Thyroid gland (tissue), 4 donors: ENCODE results near the gene ANTXR1. TPM values are rescaled to one million over a fixed set of nuclear protein-coding genes. Genes with fewer than 3 reads are reported as not detected.

Experiments used
- DNase-seq, 2 donors: peaks; one replicate each; pipeline ENCODE4 v3.0.0-alpha.2; 2019
- H3K27ac ChIP-seq, 3 donors: fragments of 200-600 bp; sonication (generic); 1 replicate in 2 of 3; 2 replicates in 1 of 3; pipeline ENCODE4 v1.5.1; 2016 to 2019; ENCODE audit warnings: mild to moderate bottlenecking in 1 of 3, moderate library complexity in 1 of 3
- H3K27me3 ChIP-seq: fragments of 200-600 bp; sonication (generic); one replicate; pipeline ENCODE4 v1.5.1; 2019
- H3K36me3 ChIP-seq, 2 donors: fragments of 200-600 bp; sonication (generic); one replicate each; pipeline ENCODE4 v1.5.1; 2016 to 2019
- H3K4me1 ChIP-seq, 2 donors: fragments of 200-600 bp; sonication (generic); one replicate each; pipeline ENCODE4 v1.5.1; 2017 to 2019
- H3K4me3 ChIP-seq, 3 donors: fragments of 200-600 bp; sonication (generic); replicated peaks in 1 of 3; 1 replicate in 2 of 3; 2 replicates in 1 of 3; pipeline ENCODE4 v1.5.1; 2016; ENCODE audit warnings: mild to moderate bottlenecking in 1 of 3
- H3K9me3 ChIP-seq: fragments of 200-600 bp; sonication (generic); one replicate; pipeline ENCODE4 v1.5.1; 2017
- POLR2A ChIP-seq, 2 donors: fragments of 450-650 bp; IDR thresholded peaks; one replicate each; pipeline ENCODE4 v1.6.1; 2017; ENCODE audit warnings: antibody characterized with exemption in 2 of 2, mild to moderate bottlenecking in 2 of 2, moderate library complexity in 1 of 2
- WGBS, 2 donors: methylation state at CpG; one replicate each; pipeline ENCODE4 v1.1.5; 2017; 5-methylcytosine and 5-hydroxymethylcytosine counted together
- intact Hi-C: fragments of 100-400 bp; cut with DNase I; formaldehyde crosslinking; loops from one replicate; pipeline ENCODE4 v1.15.1; 2023
- total RNA-seq, 4 donors: library from RNA; depleted of rRNA; stranded (reverse); fragments of >200 nt; gene quantifications; one replicate each; pipeline ENCODE4 v1.2.3, GENCODE V29; 2016
- TF ChIP-seq, protein P1 (sequence below), 6 experiments: fragments of 200-600 bp in 3 of 6; fragments of 450-650 bp in 3 of 6; sonication (generic) in 3 of 6; IDR thresholded peaks; one replicate each; pipeline ENCODE4 v1.5.1; 2016 to 2019; ENCODE audit warnings: antibody characterized with exemption in 6 of 6, mild to moderate bottlenecking in 2 of 6, inconsistent platforms in 1 of 6, moderate library complexity in 1 of 6

ANTXR1 gene
- total RNA-seq, 4 donors from 2014 or later: 56.4 to 103 (median 79.3) TPM

DNA sequence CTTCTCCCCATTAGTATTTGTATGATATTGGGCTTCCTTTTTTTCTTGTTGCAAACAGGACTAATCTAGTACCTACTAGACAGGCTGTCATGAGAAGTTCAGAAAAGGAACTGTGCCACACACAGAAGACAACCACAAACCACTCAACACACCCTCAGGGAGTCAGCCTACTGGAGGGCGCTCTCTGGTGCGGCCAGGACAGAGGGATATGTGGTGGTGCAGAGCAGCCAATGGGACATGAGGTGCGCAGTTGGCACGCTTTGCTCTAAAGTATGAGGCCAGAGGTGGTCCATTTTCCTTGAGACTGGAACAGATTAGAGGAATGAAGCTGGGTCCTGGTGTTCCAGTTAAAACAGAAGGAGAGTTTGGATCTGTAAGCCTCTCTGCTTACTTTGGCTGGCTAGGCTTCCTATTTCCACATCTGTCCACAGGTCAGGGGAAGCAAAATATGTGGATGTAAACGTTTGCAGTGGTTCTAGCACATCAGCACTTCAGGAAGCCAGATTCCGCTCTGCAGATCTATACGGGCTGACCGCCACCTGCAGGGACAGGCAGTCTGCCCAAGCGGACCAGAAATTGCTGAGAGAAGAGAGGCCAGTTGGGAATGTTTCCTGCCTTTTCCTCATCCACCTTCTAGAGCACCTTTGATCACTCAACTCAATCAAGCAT, 260.0 kb downstream of the ANTXR1 start:
- TF ChIP-seq, protein P1, sequence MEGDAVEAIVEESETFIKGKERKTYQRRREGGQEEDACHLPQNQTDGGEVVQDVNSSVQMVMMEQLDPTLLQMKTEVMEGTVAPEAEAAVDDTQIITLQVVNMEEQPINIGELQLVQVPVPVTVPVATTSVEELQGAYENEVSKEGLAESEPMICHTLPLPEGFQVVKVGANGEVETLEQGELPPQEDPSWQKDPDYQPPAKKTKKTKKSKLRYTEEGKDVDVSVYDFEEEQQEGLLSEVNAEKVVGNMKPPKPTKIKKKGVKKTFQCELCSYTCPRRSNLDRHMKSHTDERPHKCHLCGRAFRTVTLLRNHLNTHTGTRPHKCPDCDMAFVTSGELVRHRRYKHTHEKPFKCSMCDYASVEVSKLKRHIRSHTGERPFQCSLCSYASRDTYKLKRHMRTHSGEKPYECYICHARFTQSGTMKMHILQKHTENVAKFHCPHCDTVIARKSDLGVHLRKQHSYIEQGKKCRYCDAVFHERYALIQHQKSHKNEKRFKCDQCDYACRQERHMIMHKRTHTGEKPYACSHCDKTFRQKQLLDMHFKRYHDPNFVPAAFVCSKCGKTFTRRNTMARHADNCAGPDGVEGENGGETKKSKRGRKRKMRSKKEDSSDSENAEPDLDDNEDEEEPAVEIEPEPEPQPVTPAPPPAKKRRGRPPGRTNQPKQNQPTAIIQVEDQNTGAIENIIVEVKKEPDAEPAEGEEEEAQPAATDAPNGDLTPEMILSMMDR (IDR thresholded peaks at IDR 0.05): no peak
- no peak for TF ChIP-seq POLR2A (IDR thresholded peaks at IDR 0.05)
- Histone ChIP-seq H3K4me1 (no peaks in the 10 kb centered on the region), H3K36me3 (no peaks in the 10 kb centered on the region), H3K27ac (no peak overlapping the region), H3K9me3 (no peaks in the 10 kb centered on the region), H3K27me3 (no peaks in the 10 kb centered on the region), H3K4me3 (no peak overlapping the region)
- WGBS, 2 donors: 74 to 94% methylated on average over 8 to 9 of the region's 9 CpGs
- intact Hi-C loops: no loop called here
- no peak for DNase-seq

DNA sequence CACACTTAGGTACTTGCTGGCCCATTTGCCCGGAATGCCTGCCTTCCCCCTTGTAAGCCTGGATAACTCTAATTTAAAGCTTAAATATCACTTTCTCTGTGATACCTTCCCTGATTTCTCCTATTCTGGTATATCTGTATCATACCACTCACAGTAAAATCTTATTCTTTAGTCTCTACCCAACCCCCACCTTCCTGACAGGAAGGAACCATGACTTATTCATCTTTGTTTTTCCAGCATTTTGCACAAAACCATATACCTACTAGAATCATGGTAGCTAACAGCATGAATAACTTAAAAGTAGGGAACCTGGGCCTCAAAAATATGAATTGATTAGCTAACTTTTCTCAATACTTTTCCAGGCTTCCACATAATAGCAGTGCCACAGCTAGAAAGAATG, 262.5 kb downstream of the ANTXR1 start:
- no peak for DNase-seq
- intact Hi-C loops: no loop called here
- WGBS, 2 donors: 65 to 70% methylated on average over 1 of the region's 1 CpG
- H3K36me3 ChIP-seq: no peaks in the 10 kb centered on the region
- no peak for TF ChIP-seq POLR2A (IDR thresholded peaks at IDR 0.05)
- TF ChIP-seq, protein P1 (IDR thresholded peaks at IDR 0.05): no peak
- no peak overlapping the region for H3K4me3 ChIP-seq
- H3K9me3 ChIP-seq: no peaks in the 10 kb centered on the region
- no peaks in the 10 kb centered on the region for H3K4me1 ChIP-seq
- H3K27me3 ChIP-seq: no peaks in the 10 kb centered on the region
- H3K27ac ChIP-seq: no peak overlapping the region

DNA sequence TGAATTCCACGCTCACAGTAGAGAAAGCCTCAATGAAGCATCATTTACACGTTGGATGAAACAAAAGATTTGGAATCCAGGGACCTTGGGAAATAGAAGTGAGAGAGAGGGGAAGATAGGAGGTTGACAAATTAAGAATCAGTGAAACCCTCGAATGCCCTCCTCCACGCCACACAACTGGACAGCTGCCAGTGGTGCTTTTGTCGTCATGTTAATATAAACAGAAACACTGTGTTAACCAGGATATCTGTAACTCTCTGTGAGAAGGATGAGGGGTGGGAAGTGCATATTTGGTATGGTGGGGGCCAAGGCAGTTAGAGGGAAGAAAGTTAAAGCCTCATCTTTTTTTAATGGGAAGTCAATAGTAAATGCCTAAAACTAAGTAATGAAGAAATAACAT, 265.4 kb downstream of the ANTXR1 start:
- whole genome bisulfite sequencing, 2 donors: 35 to 38% methylated on average over 5 of the region's 5 CpGs
- intact Hi-C loops: no loop called here
- Histone ChIP-seq H3K27ac (no peak overlapping the region), H3K9me3 (no peaks in the 10 kb centered on the region), H3K4me3 (no peak overlapping the region), H3K27me3 (no peaks in the 10 kb centered on the region), H3K4me1 (no peaks in the 10 kb centered on the region), H3K36me3 (no peaks in the 10 kb centered on the region)
- DNase-seq: peak; percentile 69 to 81
- TF ChIP-seq, protein P1 (IDR thresholded peaks at IDR 0.05): no peak
- TF ChIP-seq POLR2A (IDR thresholded peaks at IDR 0.05): no peak

DNA sequence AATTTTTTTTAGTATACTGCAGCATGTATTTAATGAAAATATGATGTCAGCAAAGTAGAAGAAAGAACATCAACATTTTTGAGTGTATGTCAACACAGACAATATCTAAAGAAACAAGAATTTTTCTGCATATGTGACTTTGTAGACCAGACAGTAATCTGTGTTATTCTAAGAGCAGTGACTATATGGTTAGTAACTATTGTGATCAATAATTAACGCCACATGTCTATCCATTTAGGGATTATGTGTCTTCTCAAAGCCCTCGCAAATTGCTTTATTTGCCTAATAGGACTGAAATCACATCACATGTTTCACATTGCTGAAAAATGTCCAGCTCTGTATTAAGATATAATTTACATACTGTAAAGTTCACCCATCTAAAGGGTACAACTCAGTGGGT, 266.2 kb downstream of the ANTXR1 start:
- no peaks in the 10 kb centered on the region for H3K9me3 ChIP-seq
- H3K27me3 ChIP-seq: no peaks in the 10 kb centered on the region
- H3K4me3 ChIP-seq: no peak overlapping the region
- no peaks in the 10 kb centered on the region for H3K36me3 ChIP-seq
- intact Hi-C loops: no loop called here
- DNase-seq: no peak
- TF ChIP-seq, protein P1 (IDR thresholded peaks at IDR 0.05): no peak
- no peak for TF ChIP-seq POLR2A (IDR thresholded peaks at IDR 0.05)
- no peaks in the 10 kb centered on the region for H3K4me1 ChIP-seq
- H3K27ac ChIP-seq: no peak overlapping the region
- WGBS, 2 donors: 95 to 99% methylated on average over 2 of the region's 2 CpGs

DNA sequence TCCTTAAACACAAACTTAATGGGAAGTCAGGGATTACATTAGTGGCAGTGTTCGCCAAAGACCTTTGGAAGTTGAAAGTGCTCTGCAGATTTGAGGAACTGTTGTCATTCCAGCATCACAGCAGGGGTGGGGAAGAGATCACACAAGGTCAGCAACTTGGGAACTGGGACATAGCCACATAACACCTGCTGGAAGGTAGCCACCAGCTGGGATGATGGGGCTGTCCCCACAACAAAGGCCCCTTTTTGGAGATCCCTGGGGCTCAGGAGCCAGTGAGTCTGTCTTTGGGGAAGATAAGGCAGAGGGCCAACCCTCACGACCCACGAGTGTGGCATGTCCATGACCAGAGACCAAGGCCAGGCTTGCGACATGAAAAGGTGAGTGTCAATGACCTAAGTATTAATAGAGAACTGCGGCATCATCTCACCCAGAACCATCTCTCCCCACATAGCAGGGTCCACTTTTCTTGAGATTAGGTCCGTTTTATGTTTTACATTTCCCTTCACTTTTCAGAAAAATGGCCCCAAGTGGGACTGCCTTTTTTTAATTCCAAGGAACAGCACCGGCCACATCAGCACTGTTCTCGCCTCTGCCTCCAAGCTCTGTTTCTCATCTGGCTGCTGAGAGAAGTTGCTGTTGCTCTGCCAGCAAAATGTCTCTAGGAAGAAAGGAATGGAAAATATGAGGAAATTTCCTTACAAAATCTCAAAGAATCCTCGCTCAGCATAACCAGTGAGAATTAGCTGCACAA, 267.1 kb downstream of the ANTXR1 start:
- WGBS, 2 donors: 84 to 85% methylated on average over 9 of the region's 9 CpGs
- H3K4me3 ChIP-seq: no peak overlapping the region
- no peaks in the 10 kb centered on the region for H3K27me3 ChIP-seq
- no peaks in the 10 kb centered on the region for H3K4me1 ChIP-seq
- TF ChIP-seq POLR2A (IDR thresholded peaks at IDR 0.05): no peak
- TF ChIP-seq, protein P1 (IDR thresholded peaks at IDR 0.05): no peak
- no peaks in the 10 kb centered on the region for H3K36me3 ChIP-seq
- intact Hi-C loops: no loop called here
- no peaks in the 10 kb centered on the region for H3K9me3 ChIP-seq
- no peak for DNase-seq
- H3K27ac ChIP-seq: no peak overlapping the region
